KMS-11 (cell line): ENCODE measurements around the gene NOS1.

Source experiments
- H2AFZ ChIP-seq: fragments of 200-600 bp; sonication (generic); 2 replicates; pipeline ENCODE4 v1.6.1; 2016; ENCODE audit warnings: antibody characterized with exemption, mixed run types, low read depth
- H3K27ac ChIP-seq: fragments of 200-600 bp; sonication (generic); 2 replicates; pipeline ENCODE4 v1.6.1; 2016; ENCODE audit warnings: mild to moderate bottlenecking, mixed run types
- H3K27me3 ChIP-seq: fragments of 200-600 bp; sonication (generic); 2 replicates; pipeline ENCODE4 v1.6.1; 2017; ENCODE audit warnings: mild to moderate bottlenecking, low read depth, mixed run types, moderate library complexity; ENCODE audit not compliant: insufficient read depth
- H3K36me3 ChIP-seq: fragments of 200-600 bp; sonication (generic); 2 replicates; pipeline ENCODE4 v1.6.1; 2017; ENCODE audit warnings: mild to moderate bottlenecking, mixed run types; ENCODE audit not compliant: insufficient read depth
- H3K4me1 ChIP-seq: fragments of 200-600 bp; sonication (generic); 2 replicates; pipeline ENCODE4 v1.6.1; 2016; ENCODE audit warnings: mild to moderate bottlenecking, low read depth, mixed run types; ENCODE audit not compliant: poor library complexity, severe bottlenecking
- H3K4me2 ChIP-seq: fragments of 200-600 bp; sonication (generic); 2 replicates; pipeline ENCODE4 v1.7.0; 2016; ENCODE audit warnings: mild to moderate bottlenecking, mixed run types
- H3K4me3 ChIP-seq: fragments of 200-600 bp; sonication (generic); IDR thresholded peaks from 2 replicates; pipeline ENCODE4 v1.6.1; 2017; ENCODE audit warnings: low read depth, low read length, mixed read lengths; ENCODE audit not compliant: insufficient read depth
- H3K79me2 ChIP-seq: fragments of 200-600 bp; sonication (generic); 2 replicates; pipeline ENCODE4 v1.6.1; 2016; ENCODE audit warnings: low read depth, mixed run types; ENCODE audit not compliant: insufficient read depth
- H3K9ac ChIP-seq: fragments of 200-600 bp; sonication (generic); 2 replicates; pipeline ENCODE4 v1.6.1; 2016; ENCODE audit warnings: mild to moderate bottlenecking, mixed run types
- H4K20me1 ChIP-seq: fragments of 200-600 bp; sonication (generic); 2 replicates; pipeline ENCODE4 v1.6.1; 2016; ENCODE audit warnings: mild to moderate bottlenecking, mixed run types; ENCODE audit not compliant: insufficient read depth
- TF ChIP-seq, protein P1 (sequence below): fragments of 200-600 bp; sonication (generic); conservative IDR thresholded peaks from 2 replicates; pipeline ENCODE4 v1.6.1; 2017; ENCODE audit warnings: low read depth, mild to moderate bottlenecking, antibody characterized with exemption, low read length, moderate library complexity, mixed read lengths

NOS1 gene

GRCh38 chr12:117279606-117280005 is 81.8 kb downstream of the NOS1 start:
- Histone ChIP-seq H4K20me1 (no peaks in the 10 kb centered on the region), H3K36me3 (no peaks in the 10 kb centered on the region), H3K27me3 (no peaks in the 10 kb centered on the region), H3K79me2 (no peaks in the 10 kb centered on the region), H2AFZ (no peak overlapping the region), H3K27ac (no peak overlapping the region), H3K9ac (no peak overlapping the region), H3K4me3 (no peak overlapping the region), H3K4me1 (no peaks in the 10 kb centered on the region), H3K4me2 (no peak overlapping the region)
- TF ChIP-seq, protein P1, sequence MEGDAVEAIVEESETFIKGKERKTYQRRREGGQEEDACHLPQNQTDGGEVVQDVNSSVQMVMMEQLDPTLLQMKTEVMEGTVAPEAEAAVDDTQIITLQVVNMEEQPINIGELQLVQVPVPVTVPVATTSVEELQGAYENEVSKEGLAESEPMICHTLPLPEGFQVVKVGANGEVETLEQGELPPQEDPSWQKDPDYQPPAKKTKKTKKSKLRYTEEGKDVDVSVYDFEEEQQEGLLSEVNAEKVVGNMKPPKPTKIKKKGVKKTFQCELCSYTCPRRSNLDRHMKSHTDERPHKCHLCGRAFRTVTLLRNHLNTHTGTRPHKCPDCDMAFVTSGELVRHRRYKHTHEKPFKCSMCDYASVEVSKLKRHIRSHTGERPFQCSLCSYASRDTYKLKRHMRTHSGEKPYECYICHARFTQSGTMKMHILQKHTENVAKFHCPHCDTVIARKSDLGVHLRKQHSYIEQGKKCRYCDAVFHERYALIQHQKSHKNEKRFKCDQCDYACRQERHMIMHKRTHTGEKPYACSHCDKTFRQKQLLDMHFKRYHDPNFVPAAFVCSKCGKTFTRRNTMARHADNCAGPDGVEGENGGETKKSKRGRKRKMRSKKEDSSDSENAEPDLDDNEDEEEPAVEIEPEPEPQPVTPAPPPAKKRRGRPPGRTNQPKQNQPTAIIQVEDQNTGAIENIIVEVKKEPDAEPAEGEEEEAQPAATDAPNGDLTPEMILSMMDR: no peak

DNA sequence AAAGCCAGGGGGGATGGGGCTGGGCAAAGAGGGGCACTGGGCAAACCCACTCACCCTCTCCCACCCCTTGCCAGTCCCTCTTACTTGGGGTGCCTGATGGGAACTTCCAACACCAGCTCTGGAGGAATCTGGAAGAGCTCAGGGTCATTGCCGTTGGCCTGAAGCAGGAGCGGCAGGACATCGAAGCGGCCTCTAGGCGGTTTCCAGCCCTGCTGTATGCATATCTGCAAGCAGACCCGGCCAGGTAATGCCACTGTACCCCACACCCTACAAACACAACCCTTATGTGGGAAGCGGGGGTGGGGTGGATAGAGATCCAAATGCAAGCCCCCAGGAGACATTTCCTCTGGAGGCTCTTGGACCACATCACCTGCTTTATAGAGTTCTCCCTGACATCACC is 83.6 kb downstream of the NOS1 start:
- TF ChIP-seq, protein P1: no peak

DNA sequence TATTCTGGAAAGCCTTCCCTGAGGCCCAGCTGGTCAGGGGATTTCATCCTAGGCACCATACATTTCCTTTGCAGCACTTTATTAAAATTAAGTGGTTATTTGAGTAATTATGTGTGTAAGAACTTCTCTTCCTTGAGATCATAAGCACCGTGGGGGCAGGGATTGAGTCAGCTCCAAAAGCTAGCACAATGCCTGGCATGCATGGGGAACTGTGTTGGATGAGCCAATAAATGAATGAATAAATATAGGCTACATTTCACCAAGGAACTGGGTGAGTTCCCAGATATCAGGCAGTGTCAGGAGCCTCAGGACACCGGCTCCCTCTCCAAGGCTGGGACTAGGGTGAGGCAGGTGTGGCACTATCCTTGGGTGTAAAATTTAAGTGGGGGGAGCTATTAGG is 88.3 kb downstream of the NOS1 start:
- no peaks in the 10 kb centered on the region for H3K27me3 ChIP-seq
- H3K4me2 ChIP-seq: no peak overlapping the region

More for the DNA sequence above, 83.6 kb downstream of the NOS1 start:
- no peaks in the 10 kb centered on the region for H3K36me3 ChIP-seq
- no peak overlapping the region for H3K27ac ChIP-seq
- no peak overlapping the region for H3K9ac ChIP-seq
- no peaks in the 10 kb centered on the region for H4K20me1 ChIP-seq
- no peaks in the 10 kb centered on the region for H3K79me2 ChIP-seq
- H3K27me3 ChIP-seq: no peaks in the 10 kb centered on the region
- H3K4me3 ChIP-seq: no peak overlapping the region
- H3K4me2 ChIP-seq: no peak overlapping the region
- H2AFZ ChIP-seq: no peak overlapping the region
- H3K4me1 ChIP-seq: no peaks in the 10 kb centered on the region

DNA sequence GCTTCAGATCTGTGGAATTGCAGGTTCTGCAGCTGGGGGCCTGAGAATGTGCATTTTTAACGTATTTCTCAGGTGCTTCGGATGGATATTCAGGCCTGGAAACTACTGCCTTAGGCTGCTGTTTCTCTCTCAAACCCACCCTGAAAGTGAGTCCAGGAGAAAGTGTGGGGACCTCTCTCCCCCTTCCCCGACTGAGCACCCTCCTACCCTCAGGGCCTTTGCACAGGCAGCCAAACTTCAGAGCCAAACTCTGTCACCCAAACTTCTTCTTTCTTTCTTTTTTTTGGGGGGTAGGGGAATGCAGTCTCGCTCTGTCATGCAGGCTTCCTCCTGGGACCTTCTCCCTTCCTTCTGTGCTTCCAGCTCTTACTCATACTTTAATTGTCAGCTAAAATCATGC is 88.7 kb downstream of the NOS1 start:
- no peaks in the 10 kb centered on the region for H3K79me2 ChIP-seq
- no peak overlapping the region for H3K27ac ChIP-seq
- TF ChIP-seq, protein P1: no peak
- no peaks in the 10 kb centered on the region for H3K36me3 ChIP-seq
- no peaks in the 10 kb centered on the region for H3K4me1 ChIP-seq
- no peaks in the 10 kb centered on the region for H4K20me1 ChIP-seq
- no peak overlapping the region for H2AFZ ChIP-seq
- no peak overlapping the region for H3K9ac ChIP-seq
- no peak overlapping the region for H3K4me2 ChIP-seq
- H3K27me3 ChIP-seq: no peaks in the 10 kb centered on the region
- H3K4me3 ChIP-seq: no peak overlapping the region

More for the DNA sequence above, 88.3 kb downstream of the NOS1 start:
- H2AFZ ChIP-seq: no peak overlapping the region
- H4K20me1 ChIP-seq: no peaks in the 10 kb centered on the region
- no peak overlapping the region for H3K9ac ChIP-seq
- H3K27ac ChIP-seq: no peak overlapping the region
- TF ChIP-seq, protein P1: no peak
- no peak overlapping the region for H3K4me3 ChIP-seq
- no peaks in the 10 kb centered on the region for H3K79me2 ChIP-seq
- H3K36me3 ChIP-seq: no peaks in the 10 kb centered on the region
- no peaks in the 10 kb centered on the region for H3K4me1 ChIP-seq
